ENCODE measurements around the gene SORCS3. TPM values are rescaled to one million over a fixed set of nuclear protein-coding genes. Genes with fewer than 3 reads are reported as not detected.

Gene SORCS3
- total RNA-seq, 1 experiment from 2014 or later = not detected

GRCh38 chr10:104908581-104908980 is 267.5 kb downstream of the SORCS3 start:
- Histone ChIP-seq H3K9me2 (replicated peaks; ENCODE audit: low read length) (no peaks in the 10 kb centered on the region), H3K79me2 (ENCODE audit: low read length) (no peaks in the 10 kb centered on the region), H3K27me3 (ENCODE audit: low read length) (0 out of 2 replicates have a peak, but pooled peaks cover 3% of the 10 kb centered on the region), H3K9ac (ENCODE audit: low read length) (no peak overlapping the region), H3K36me3 (ENCODE audit: low read depth, low read length) (no peaks in the 10 kb centered on the region), H4K20me1 (ENCODE audit: low read length) (no peaks in the 10 kb centered on the region), H2AFZ (ENCODE audit: low read length) (no peak overlapping the region), H3F3A (ENCODE audit: low read length, unreplicated experiment) (no peaks in the 10 kb centered on the region), H3K4me3 (ENCODE audit: low read length) (no peak overlapping the region), H3K9me3 (ENCODE audit: low read length) (no peaks in the 10 kb centered on the region), H3K4me1 (ENCODE audit: insufficient read depth, low read length) (no peaks in the 10 kb centered on the region), H3K27ac (ENCODE audit: low read length) (no peak overlapping the region), H3K4me2 (ENCODE audit: low read length) (no peak overlapping the region)
- no TSS peak for BruUV-seq (replicated peaks)
- CTCF ChIA-PET = no interaction called here
- intact Hi-C loops (cut with micrococcal nuclease) = no loop called here
- ATAC-seq (no peak), DNase-seq (no peak)
- TF ChIP-seq EZH2phosphoT487 (IDR thresholded peaks at IDR 0.05; ENCODE audit: borderline replicate concordance, low read length) (no peak), EZH2 (IDR thresholded peaks at IDR 0.05; ENCODE audit: low read length, unreplicated experiment) (no peak)
- TF ChIP-seq, protein P1, sequence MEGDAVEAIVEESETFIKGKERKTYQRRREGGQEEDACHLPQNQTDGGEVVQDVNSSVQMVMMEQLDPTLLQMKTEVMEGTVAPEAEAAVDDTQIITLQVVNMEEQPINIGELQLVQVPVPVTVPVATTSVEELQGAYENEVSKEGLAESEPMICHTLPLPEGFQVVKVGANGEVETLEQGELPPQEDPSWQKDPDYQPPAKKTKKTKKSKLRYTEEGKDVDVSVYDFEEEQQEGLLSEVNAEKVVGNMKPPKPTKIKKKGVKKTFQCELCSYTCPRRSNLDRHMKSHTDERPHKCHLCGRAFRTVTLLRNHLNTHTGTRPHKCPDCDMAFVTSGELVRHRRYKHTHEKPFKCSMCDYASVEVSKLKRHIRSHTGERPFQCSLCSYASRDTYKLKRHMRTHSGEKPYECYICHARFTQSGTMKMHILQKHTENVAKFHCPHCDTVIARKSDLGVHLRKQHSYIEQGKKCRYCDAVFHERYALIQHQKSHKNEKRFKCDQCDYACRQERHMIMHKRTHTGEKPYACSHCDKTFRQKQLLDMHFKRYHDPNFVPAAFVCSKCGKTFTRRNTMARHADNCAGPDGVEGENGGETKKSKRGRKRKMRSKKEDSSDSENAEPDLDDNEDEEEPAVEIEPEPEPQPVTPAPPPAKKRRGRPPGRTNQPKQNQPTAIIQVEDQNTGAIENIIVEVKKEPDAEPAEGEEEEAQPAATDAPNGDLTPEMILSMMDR (conservative IDR thresholded peaks at IDR 0.05; ENCODE audit: low read depth, low read length) = no peak
- POLR2A ChIA-PET (ENCODE audit: unreplicated experiment) = no interaction called here

DNA sequence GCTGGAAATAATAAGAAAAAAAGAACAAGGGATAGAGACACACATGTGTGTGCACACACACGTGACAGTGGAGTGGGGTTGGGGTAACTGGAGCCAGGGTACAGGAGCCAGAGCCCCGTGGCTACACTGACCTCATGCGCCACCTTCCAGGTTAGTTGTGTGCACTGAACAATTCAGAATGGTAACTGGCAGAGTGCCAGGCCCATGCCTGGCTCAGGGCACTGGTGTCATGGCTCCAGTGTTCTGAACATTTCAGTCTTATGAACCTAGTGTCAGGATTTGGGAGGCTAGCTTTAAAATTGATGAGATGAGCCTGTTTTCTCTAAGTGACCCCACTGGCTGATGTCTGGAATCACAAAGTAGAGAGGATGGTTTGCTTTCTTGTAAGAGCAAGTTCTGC is 269.6 kb downstream of the SORCS3 start:
- Histone ChIP-seq H3K4me2 (ENCODE audit: low read length) (no peak overlapping the region), H3K27ac (ENCODE audit: low read length) (no peak overlapping the region), H2AFZ (ENCODE audit: low read length) (no peak overlapping the region), H3K9ac (ENCODE audit: low read length) (no peak overlapping the region), H3K4me3 (ENCODE audit: low read length) (no peak overlapping the region), H3K27me3 (ENCODE audit: low read length) (no peaks in the 10 kb centered on the region), H4K20me1 (ENCODE audit: low read length) (no peaks in the 10 kb centered on the region), H3K36me3 (ENCODE audit: low read depth, low read length) (no peaks in the 10 kb centered on the region), H3K9me2 (replicated peaks; ENCODE audit: low read length) (no peaks in the 10 kb centered on the region), H3K79me2 (ENCODE audit: low read length) (no peaks in the 10 kb centered on the region), H3K4me1 (ENCODE audit: insufficient read depth, low read length) (no peaks in the 10 kb centered on the region), H3F3A (ENCODE audit: low read length, unreplicated experiment) (no peaks in the 10 kb centered on the region), H3K9me3 (ENCODE audit: low read length) (no peaks in the 10 kb centered on the region)
- ATAC-seq = no peak
- CTCF ChIA-PET = no interaction called here
- no TSS peak for BruUV-seq (replicated peaks)
- intact Hi-C loops (cut with micrococcal nuclease) = no loop called here
- no peak for DNase-seq
- TF ChIP-seq, protein P1 (conservative IDR thresholded peaks at IDR 0.05; ENCODE audit: low read depth, low read length) = no peak
- TF ChIP-seq EZH2 (IDR thresholded peaks at IDR 0.05; ENCODE audit: low read length, unreplicated experiment) = no peak
- TF ChIP-seq EZH2phosphoT487 (IDR thresholded peaks at IDR 0.05; ENCODE audit: borderline replicate concordance, low read length) = no peak
- POLR2A ChIA-PET (ENCODE audit: unreplicated experiment) = no interaction called here

DNA sequence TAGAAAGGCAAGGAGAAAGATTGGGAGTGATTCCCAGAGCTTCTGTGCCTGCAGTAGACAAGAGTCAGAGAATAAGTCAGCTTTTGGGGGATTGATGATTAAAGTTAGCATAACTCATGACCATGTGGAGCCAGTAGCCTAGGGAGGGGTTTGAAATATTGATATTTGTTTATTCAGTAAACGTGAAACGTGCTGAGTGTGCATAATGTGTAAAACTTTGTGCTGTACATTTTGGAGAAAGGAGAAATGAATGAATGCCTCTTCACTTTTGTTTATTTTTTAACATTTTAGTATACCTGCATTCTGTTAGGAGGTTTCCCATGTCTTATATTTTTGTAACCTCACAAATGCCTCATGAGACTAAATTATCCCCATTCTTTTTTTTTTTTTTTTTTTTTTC is 272.3 kb downstream of the SORCS3 start:
- no peak overlapping the region for H3K4me2 ChIP-seq (ENCODE audit: low read length)
- no peak overlapping the region for H3K4me3 ChIP-seq (ENCODE audit: low read length)
- H3K79me2 ChIP-seq (ENCODE audit: low read length) = no peaks in the 10 kb centered on the region
- no peaks in the 10 kb centered on the region for H3K27me3 ChIP-seq (ENCODE audit: low read length)
- BruUV-seq (replicated peaks) = no TSS peak
- no peak for ATAC-seq
- no peak overlapping the region for H3K27ac ChIP-seq (ENCODE audit: low read length)
- TF ChIP-seq EZH2 (IDR thresholded peaks at IDR 0.05; ENCODE audit: low read length, unreplicated experiment) = no peak
- TF ChIP-seq, protein P1 (conservative IDR thresholded peaks at IDR 0.05; ENCODE audit: low read depth, low read length) = no peak
- TF ChIP-seq EZH2phosphoT487 (IDR thresholded peaks at IDR 0.05; ENCODE audit: borderline replicate concordance, low read length) = no peak
- POLR2A ChIA-PET (ENCODE audit: unreplicated experiment) = no interaction called here
- H3K4me1 ChIP-seq (ENCODE audit: insufficient read depth, low read length) = no peaks in the 10 kb centered on the region
- CTCF ChIA-PET = no interaction called here
- H3K36me3 ChIP-seq (ENCODE audit: low read depth, low read length) = no peaks in the 10 kb centered on the region
- no peaks in the 10 kb centered on the region for H3K9me3 ChIP-seq (ENCODE audit: low read length)
- no peak overlapping the region for H3K9ac ChIP-seq (ENCODE audit: low read length)
- H3F3A ChIP-seq (ENCODE audit: low read length, unreplicated experiment) = no peaks in the 10 kb centered on the region
- no peaks in the 10 kb centered on the region for H4K20me1 ChIP-seq (ENCODE audit: low read length)
- DNase-seq = no peak
- H2AFZ ChIP-seq (ENCODE audit: low read length) = no peak overlapping the region
- no peaks in the 10 kb centered on the region for H3K9me2 ChIP-seq (replicated peaks; ENCODE audit: low read length)
- intact Hi-C loops (cut with micrococcal nuclease) = no loop called here

Data from PC-3 (cell line).